Measurements from ENCODE around the gene TSPAN11. TPM values are rescaled to one million over a fixed set of nuclear protein-coding genes. Genes with fewer than 3 reads are reported as not detected.
"Not testable (repeated sequence)": the region's sequence is repeated elsewhere in the genome, so short reads cannot be mapped to it uniquely, and the experiment has no call there.

Gene TSPAN11
- total RNA-seq, 4 donors from 2014 or later, result 0.64 to 2.8 (median 1.3) TPM

- no peaks in the 10 kb centered on the region for H3K9me3 ChIP-seq
- H3K27ac ChIP-seq, result no peak overlapping the region
- H3K4me1 ChIP-seq, result peaks cover 7% of the 10 kb centered on the region
- H3K36me3 ChIP-seq, result no peaks in the 10 kb centered on the region
- TF ChIP-seq CTCF (IDR thresholded peaks at IDR 0.05), result no peak
- H3K4me3 ChIP-seq, result no peak overlapping the region
- WGBS, result 62% methylated on average over 11 of the region's 11 CpGs
- DNase-seq (ENCODE audit: low spot score in 2 of 2), result peak in 1 of 2 donors; percentile 60
- no peaks in the 10 kb centered on the region for H3K27me3 ChIP-seq
Measured at GRCh38 chr12:31023271-31023724, 96.8 kb downstream of the TSPAN11 start.

- H3K4me3 ChIP-seq, result no peak overlapping the region
- no peak overlapping the region for H3K27ac ChIP-seq
- TF ChIP-seq EP300 (IDR thresholded peaks at IDR 0.05), result no peak
- no peak for TF ChIP-seq CTCF (IDR thresholded peaks at IDR 0.05)
- no peak for TF ChIP-seq POLR2AphosphoS5 (IDR thresholded peaks at IDR 0.05)
- TF ChIP-seq POLR2A (IDR thresholded peaks at IDR 0.05), result no peak
- no peaks in the 10 kb centered on the region for H3K9me3 ChIP-seq
- no peaks in the 10 kb centered on the region for H3K27me3 ChIP-seq
- DNase-seq (ENCODE audit: low spot score in 2 of 2), result no peak
- peaks cover 9% of the 10 kb centered on the region for H3K4me1 ChIP-seq
- H3K36me3 ChIP-seq, result no peaks in the 10 kb centered on the region
- 88% methylated on average over 7 of the region's 7 CpGs for WGBS
Measured at GRCh38 chr12:31026202-31026601, 99.7 kb downstream of the TSPAN11 start.

- H3K27me3 ChIP-seq; DNase-seq (ENCODE audit: low spot score in 2 of 2): not testable (repeated sequence)
Measured at GRCh38 chr12:31027006-31027405, 100.5 kb downstream of the TSPAN11 start.

GRCh38 chr12:31029468-31029867 is 102.9 kb downstream of the TSPAN11 start:
- H3K9me3 ChIP-seq, result no peaks in the 10 kb centered on the region
- H3K4me1 ChIP-seq, result peaks cover 2% of the 10 kb centered on the region
- no peak overlapping the region for H3K27ac ChIP-seq
- H3K27me3 ChIP-seq, result no peaks in the 10 kb centered on the region
- WGBS, result 89% methylated on average over 9 of the region's 11 CpGs
- DNase-seq (ENCODE audit: low spot score in 2 of 2), result no peak
- TF ChIP-seq EP300 (IDR thresholded peaks at IDR 0.05) (no peak), POLR2AphosphoS5 (IDR thresholded peaks at IDR 0.05) (no peak)
- H3K4me3 ChIP-seq, result no peak overlapping the region
- H3K36me3 ChIP-seq, result no peaks in the 10 kb centered on the region

More at GRCh38 chr12:31027006-31027405, 100.5 kb downstream of the TSPAN11 start:
- not testable (repeated sequence) for H3K27ac ChIP-seq, H3K4me3 ChIP-seq, H3K36me3 ChIP-seq, H3K4me1 ChIP-seq, H3K9me3 ChIP-seq
- 93% methylated on average over 5 of the region's 5 CpGs for WGBS

GRCh38 chr12:31029916-31030562 is 103.5 kb downstream of the TSPAN11 start:
- no peak overlapping the region for H3K27ac ChIP-seq
- no peak overlapping the region for H3K4me3 ChIP-seq
- no peaks in the 10 kb centered on the region for H3K36me3 ChIP-seq
- 65% methylated on average over 6 of the region's 6 CpGs for WGBS
- peaks cover 2% of the 10 kb centered on the region for H3K4me1 ChIP-seq
- no peaks in the 10 kb centered on the region for H3K9me3 ChIP-seq
- no peaks in the 10 kb centered on the region for H3K27me3 ChIP-seq
- no peak for DNase-seq (ENCODE audit: low spot score in 2 of 2)
- no peak for TF ChIP-seq POLR2A (IDR thresholded peaks at IDR 0.05)
- no peak for TF ChIP-seq CTCF (IDR thresholded peaks at IDR 0.05)
- no peak for TF ChIP-seq EP300 (IDR thresholded peaks at IDR 0.05)
- TF ChIP-seq POLR2AphosphoS5 (IDR thresholded peaks at IDR 0.05), result no peak

GRCh38 chr12:31031951-31032335 is 105.4 kb downstream of the TSPAN11 start:
- Histone ChIP-seq H3K27me3 (no peaks in the 10 kb centered on the region), H3K27ac (no peak overlapping the region), H3K4me3 (no peak overlapping the region), H3K9me3 (no peaks in the 10 kb centered on the region), H3K36me3 (no peaks in the 10 kb centered on the region), H3K4me1 (peaks cover 2% of the 10 kb centered on the region)
- no peak for DNase-seq (ENCODE audit: low spot score in 2 of 2)
- WGBS, result 87% methylated on average over 4 of the region's 4 CpGs
- TF ChIP-seq CTCF (IDR thresholded peaks at IDR 0.05) (no peak), POLR2A (IDR thresholded peaks at IDR 0.05) (no peak), POLR2AphosphoS5 (IDR thresholded peaks at IDR 0.05) (no peak), EP300 (IDR thresholded peaks at IDR 0.05) (no peak)

All from suprapubic skin (tissue), 4 donors.